ENCODE results near the gene LMCD1.

DNA sequence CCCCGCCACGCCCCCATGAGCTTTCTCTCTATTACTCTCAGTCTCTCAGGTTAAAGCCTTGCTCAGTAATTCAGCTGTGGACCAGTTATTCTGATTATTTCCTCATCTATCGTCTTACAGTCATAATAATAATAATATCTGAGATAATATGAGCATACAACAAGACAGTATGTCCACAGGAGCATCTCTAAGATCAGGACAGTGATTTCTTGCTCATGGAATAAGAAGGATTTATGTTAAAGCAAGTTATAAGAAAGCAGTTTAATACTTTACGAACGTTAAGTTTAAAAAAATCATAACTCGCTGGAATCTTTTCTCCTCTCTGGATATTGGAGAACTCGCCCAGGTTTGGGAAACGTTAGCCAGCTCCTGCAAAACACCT, 643 bp upstream of the LMCD1 start:
- TF ChIP-seq TAF1 (IDR thresholded peaks at IDR 0.05; ENCODE audit: borderline replicate concordance, insufficient read depth, low read length) (no peak), SIN3A (IDR thresholded peaks at IDR 0.05; ENCODE audit: borderline replicate concordance, insufficient read depth, low read length) (no peak), POLR2AphosphoS5 (IDR thresholded peaks at IDR 0.05; ENCODE audit: low read depth, low read length) (no peak)

Measured in PFSK-1 (cell line).